Measurements from ENCODE around the gene CRYM.

GRCh38 chr16:21267298-21267697 is 10.8 kb downstream of the CRYM start:
- TF ChIP-seq, protein P1, sequence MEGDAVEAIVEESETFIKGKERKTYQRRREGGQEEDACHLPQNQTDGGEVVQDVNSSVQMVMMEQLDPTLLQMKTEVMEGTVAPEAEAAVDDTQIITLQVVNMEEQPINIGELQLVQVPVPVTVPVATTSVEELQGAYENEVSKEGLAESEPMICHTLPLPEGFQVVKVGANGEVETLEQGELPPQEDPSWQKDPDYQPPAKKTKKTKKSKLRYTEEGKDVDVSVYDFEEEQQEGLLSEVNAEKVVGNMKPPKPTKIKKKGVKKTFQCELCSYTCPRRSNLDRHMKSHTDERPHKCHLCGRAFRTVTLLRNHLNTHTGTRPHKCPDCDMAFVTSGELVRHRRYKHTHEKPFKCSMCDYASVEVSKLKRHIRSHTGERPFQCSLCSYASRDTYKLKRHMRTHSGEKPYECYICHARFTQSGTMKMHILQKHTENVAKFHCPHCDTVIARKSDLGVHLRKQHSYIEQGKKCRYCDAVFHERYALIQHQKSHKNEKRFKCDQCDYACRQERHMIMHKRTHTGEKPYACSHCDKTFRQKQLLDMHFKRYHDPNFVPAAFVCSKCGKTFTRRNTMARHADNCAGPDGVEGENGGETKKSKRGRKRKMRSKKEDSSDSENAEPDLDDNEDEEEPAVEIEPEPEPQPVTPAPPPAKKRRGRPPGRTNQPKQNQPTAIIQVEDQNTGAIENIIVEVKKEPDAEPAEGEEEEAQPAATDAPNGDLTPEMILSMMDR (IDR thresholded peaks at IDR 0.05): no peak
- TF ChIP-seq POLR2A (IDR thresholded peaks at IDR 0.05): no peak
